Stimulated activated naive CD8-positive, alpha-beta T cell treated with anti-CD3 and anti-CD28 coated beads, Interleukin-15, Interleukin-2, amounts not matched to agents 100 ng/mL and 50 ng/mL, for 24 hours (primary cell): ENCODE results near the gene PKP1.

Experiments
- H3K27ac Mint-ChIP-seq: one replicate; pipeline ENCODE4 v1.8.0; 2021; ENCODE audit warnings: mild to moderate bottlenecking, mixed read lengths
- H3K27me3 Mint-ChIP-seq: one replicate; pipeline ENCODE4 v1.8.0; 2021; ENCODE audit warnings: mixed read lengths
- H3K36me3 Mint-ChIP-seq: one replicate; pipeline ENCODE4 v1.8.0; 2021; ENCODE audit warnings: low read depth, mixed read lengths
- H3K4me1 Mint-ChIP-seq: one replicate; pipeline ENCODE4 v1.8.0; 2021; ENCODE audit warnings: low read depth, mixed read lengths
- H3K4me3 Mint-ChIP-seq: one replicate; pipeline ENCODE4 v1.8.0; 2021; ENCODE audit warnings: mild to moderate bottlenecking, mixed read lengths
- H3K9me3 Mint-ChIP-seq: one replicate; pipeline ENCODE4 v1.8.0; 2021; ENCODE audit warnings: mixed read lengths

PKP1 gene

GRCh38 chr1:201319631-201320030 lies 36.3 kb downstream of the PKP1 start:
- no peak overlapping the region for H3K4me3 Mint-ChIP-seq
- no peak overlapping the region for H3K27ac Mint-ChIP-seq
- H3K27me3 Mint-ChIP-seq: peaks cover 3% of the 10 kb centered on the region

DNA sequence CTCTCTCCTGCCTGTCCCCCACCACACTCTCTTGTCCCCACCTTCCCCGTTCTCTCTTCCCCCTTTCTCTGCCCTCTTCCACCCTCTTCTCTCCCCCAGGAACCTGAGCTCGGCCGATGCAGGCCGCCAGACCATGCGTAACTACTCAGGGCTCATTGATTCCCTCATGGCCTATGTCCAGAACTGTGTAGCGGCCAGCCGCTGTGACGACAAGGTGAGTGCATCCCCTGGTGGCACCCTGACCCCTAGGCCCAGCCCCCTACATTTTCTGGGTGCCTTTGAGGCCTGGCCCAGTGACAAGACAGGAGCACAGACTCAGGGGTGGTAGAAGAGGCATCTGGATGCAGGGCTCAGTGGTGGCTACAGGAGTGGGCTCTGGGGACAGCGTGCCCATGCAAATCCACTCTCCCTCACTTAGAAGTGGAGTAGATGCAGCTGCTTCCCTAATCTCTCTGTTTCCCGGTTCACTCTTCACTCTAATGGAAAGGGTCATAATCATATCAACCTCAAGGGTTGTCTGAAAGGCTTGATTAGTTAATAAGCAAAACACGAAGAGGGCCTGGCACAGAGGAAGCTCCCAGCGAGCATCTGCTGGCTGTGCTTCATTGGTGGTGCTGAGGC lies 37.0 kb downstream of the PKP1 start:
- Mint-ChIP-seq H3K4me1 (no peaks in the 10 kb centered on the region), H3K27ac (no peak overlapping the region), H3K4me3 (no peak overlapping the region), H3K36me3 (no peaks in the 10 kb centered on the region), H3K27me3 (peaks cover 3% of the 10 kb centered on the region), H3K9me3 (no peaks in the 10 kb centered on the region)

More at GRCh38 chr1:201319631-201320030, 36.3 kb downstream of the PKP1 start:
- H3K4me1 Mint-ChIP-seq: no peaks in the 10 kb centered on the region
- H3K36me3 Mint-ChIP-seq: no peaks in the 10 kb centered on the region
- no peaks in the 10 kb centered on the region for H3K9me3 Mint-ChIP-seq

GRCh38 chr1:201321826-201322390 lies 38.6 kb downstream of the PKP1 start:
- Mint-ChIP-seq H3K27me3 (no peaks in the 10 kb centered on the region), H3K4me1 (no peaks in the 10 kb centered on the region), H3K36me3 (no peaks in the 10 kb centered on the region), H3K4me3 (no peak overlapping the region), H3K27ac (no peak overlapping the region), H3K9me3 (no peaks in the 10 kb centered on the region)

- Mint-ChIP-seq H3K27me3 (no peaks in the 10 kb centered on the region), H3K4me1 (no peaks in the 10 kb centered on the region), H3K9me3 (no peaks in the 10 kb centered on the region), H3K36me3 (no peaks in the 10 kb centered on the region), H3K27ac (no peak overlapping the region), H3K4me3 (no peak overlapping the region)
Measured at GRCh38 chr1:201322653-201323510, 39.6 kb downstream of the PKP1 start.

DNA sequence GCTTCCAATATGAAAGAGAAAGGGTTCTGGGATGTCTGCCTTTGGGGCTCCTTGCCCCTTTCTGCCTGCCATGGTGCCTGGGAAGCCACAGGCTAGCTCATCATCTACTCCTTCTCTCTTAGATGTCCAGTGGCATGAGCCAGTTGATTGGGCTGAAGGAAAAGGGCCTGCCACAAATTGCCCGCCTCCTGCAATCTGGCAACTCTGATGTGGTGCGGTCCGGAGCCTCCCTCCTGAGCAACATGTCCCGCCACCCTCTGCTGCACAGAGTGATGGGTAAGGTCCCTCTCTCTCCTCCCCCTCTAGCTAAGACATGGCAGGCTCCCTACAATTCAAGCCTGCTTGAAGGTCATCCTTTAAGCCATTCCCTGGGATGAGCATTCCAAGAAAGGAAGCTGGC lies 41.0 kb downstream of the PKP1 start:
- H3K9me3 Mint-ChIP-seq: no peaks in the 10 kb centered on the region
- H3K4me3 Mint-ChIP-seq: no peak overlapping the region
- no peaks in the 10 kb centered on the region for H3K36me3 Mint-ChIP-seq
- no peaks in the 10 kb centered on the region for H3K27me3 Mint-ChIP-seq
- no peaks in the 10 kb centered on the region for H3K4me1 Mint-ChIP-seq
- H3K27ac Mint-ChIP-seq: no peak overlapping the region

- H3K27me3 Mint-ChIP-seq: no peaks in the 10 kb centered on the region
- H3K4me1 Mint-ChIP-seq: no peaks in the 10 kb centered on the region
- no peak overlapping the region for H3K27ac Mint-ChIP-seq
- H3K9me3 Mint-ChIP-seq: no peaks in the 10 kb centered on the region
- H3K4me3 Mint-ChIP-seq: no peak overlapping the region
- no peaks in the 10 kb centered on the region for H3K36me3 Mint-ChIP-seq
Measured at GRCh38 chr1:201324821-201325677, 41.7 kb downstream of the PKP1 start.

DNA sequence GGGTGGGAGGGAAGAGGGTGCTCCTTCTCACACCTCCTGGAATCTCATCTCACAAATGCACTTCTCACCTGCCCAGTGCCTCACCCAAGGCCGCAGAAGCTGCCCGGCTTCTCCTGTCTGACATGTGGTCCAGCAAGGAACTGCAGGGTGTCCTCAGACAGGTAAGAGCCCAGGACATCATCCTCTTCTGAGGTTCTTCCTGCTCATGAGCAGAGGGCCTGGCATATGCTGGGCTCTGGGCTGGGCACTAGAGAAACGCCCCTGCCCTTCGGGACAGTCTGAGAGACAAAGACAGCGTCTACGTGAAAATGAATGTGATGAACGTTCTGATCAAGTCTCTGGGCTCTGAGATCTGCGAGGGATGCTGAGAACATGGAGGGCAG lies 42.4 kb downstream of the PKP1 start:
- Mint-ChIP-seq H3K36me3 (no peaks in the 10 kb centered on the region), H3K4me1 (no peaks in the 10 kb centered on the region), H3K27ac (no peak overlapping the region), H3K27me3 (no peaks in the 10 kb centered on the region), H3K9me3 (no peaks in the 10 kb centered on the region), H3K4me3 (no peak overlapping the region)

DNA sequence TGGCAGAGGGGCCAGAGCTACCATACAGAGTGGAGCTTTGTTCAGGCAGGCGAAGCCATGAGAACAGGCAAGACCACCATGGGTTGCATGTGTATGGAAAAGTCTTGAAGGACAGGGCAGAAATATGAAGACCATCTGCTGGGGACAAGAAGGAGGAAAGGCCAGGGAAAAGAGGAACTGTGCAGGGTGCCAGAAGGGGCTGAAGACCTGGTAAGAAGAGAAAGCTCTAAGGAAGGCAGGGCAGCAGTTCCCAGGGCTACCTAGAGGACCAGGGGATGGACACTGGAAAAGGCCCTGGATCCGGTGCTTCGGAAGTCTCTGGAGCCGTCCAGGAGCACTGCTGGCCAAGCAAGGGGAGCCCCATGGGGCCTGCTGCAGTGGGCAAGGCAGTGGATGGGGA lies 43.4 kb downstream of the PKP1 start:
- Mint-ChIP-seq H3K27ac (no peak overlapping the region), H3K36me3 (no peaks in the 10 kb centered on the region), H3K9me3 (no peaks in the 10 kb centered on the region), H3K4me3 (no peak overlapping the region), H3K27me3 (no peaks in the 10 kb centered on the region), H3K4me1 (no peaks in the 10 kb centered on the region)

DNA sequence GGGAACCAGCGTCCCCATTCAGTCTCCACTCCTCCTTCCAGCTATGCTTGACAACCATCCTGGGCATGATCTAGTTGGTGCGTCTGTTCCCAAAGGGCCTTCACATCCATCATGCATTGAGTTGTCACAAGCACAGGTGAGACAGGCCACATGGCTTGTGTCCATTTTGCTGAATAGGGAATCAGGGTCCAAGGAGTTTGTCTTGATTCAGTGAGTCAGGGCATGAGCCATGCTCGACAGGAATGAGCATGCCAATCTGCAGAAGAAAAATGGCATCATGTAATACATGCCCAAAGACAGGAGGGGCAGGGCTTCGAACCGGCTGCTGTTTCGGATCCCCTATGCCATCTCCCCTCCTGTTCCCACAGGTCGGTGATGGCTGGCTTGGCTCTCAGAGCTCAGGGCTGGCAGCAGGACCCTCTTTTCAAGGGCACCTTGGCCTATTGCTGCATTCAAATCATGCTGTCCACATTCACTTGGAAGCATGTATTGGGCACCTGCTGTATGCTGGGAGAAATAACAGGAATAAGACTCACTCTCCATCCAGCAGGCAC lies 44.5 kb downstream of the PKP1 start:
- Mint-ChIP-seq H3K27me3 (no peaks in the 10 kb centered on the region), H3K9me3 (no peaks in the 10 kb centered on the region), H3K4me3 (no peak overlapping the region), H3K4me1 (no peaks in the 10 kb centered on the region), H3K36me3 (no peaks in the 10 kb centered on the region), H3K27ac (no peak overlapping the region)

DNA sequence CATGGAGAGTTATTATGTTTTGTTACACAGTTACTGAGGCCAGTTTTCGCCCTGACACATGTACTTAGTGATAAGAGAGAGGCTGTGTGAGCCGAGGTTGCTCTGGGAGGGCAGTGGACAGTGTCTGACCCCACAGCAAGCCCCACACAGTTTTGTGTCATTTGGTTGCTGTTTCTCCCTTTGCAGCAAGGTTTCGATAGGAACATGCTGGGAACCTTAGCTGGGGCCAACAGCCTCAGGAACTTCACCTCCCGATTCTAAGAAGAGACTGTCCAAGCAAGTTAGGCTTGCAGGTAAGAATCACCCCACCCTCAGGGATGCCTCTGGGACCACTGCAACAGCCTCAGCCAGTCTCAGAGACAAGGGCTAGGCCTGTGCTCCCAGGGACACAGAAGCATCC lies 45.3 kb downstream of the PKP1 start:
- no peaks in the 10 kb centered on the region for H3K9me3 Mint-ChIP-seq
- no peaks in the 10 kb centered on the region for H3K27me3 Mint-ChIP-seq
- H3K4me1 Mint-ChIP-seq: no peaks in the 10 kb centered on the region
- H3K36me3 Mint-ChIP-seq: no peaks in the 10 kb centered on the region
- H3K27ac Mint-ChIP-seq: no peak overlapping the region
- H3K4me3 Mint-ChIP-seq: no peak overlapping the region

DNA sequence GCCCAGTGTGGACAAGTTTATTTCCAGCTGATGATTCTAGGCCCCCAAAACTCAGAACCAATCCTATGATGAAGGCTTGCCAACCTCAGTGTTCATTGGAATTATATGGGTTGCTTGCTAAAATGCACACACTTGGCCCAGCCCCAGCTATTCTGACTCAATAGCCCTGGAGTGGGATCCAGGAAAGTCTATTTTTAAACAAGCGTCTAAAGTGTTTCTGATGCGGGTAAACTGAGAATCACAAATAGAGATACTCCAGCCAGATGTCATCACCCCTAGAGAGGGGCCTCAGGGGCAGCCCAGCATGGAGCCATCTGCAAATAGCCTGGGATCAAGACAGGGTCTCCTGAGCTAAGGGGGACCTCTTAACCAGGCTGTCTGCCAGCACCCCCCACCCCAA lies 46.0 kb downstream of the PKP1 start:
- no peak overlapping the region for H3K4me3 Mint-ChIP-seq

DNA sequence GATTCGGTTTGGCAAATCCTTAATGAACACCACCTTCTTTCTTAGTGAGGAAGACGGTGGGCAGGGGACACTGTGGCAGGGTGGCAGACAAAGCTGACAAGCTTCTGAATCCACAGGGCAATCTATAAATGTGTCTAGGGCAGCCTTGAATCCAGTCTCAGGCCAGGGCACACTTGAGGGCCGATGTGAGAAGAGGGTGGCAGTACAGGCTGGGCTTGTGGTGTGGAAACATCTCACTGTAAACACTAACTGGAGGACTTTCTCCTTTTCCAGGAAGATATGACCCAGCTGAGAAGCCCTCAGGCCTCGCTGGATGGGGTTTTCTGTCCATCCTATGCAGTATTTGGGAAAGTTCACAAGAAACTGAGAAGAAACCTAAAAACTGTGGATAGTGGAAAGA lies 46.5 kb downstream of the PKP1 start:
- H3K9me3 Mint-ChIP-seq: no peaks in the 10 kb centered on the region
- H3K36me3 Mint-ChIP-seq: no peaks in the 10 kb centered on the region
- no peak overlapping the region for H3K27ac Mint-ChIP-seq
- no peaks in the 10 kb centered on the region for H3K4me1 Mint-ChIP-seq
- H3K4me3 Mint-ChIP-seq: no peak overlapping the region
- H3K27me3 Mint-ChIP-seq: no peaks in the 10 kb centered on the region

More for the DNA sequence above, 46.0 kb downstream of the PKP1 start:
- no peak overlapping the region for H3K27ac Mint-ChIP-seq
- H3K9me3 Mint-ChIP-seq: no peaks in the 10 kb centered on the region
- H3K4me1 Mint-ChIP-seq: no peaks in the 10 kb centered on the region
- H3K27me3 Mint-ChIP-seq: no peaks in the 10 kb centered on the region
- no peaks in the 10 kb centered on the region for H3K36me3 Mint-ChIP-seq

DNA sequence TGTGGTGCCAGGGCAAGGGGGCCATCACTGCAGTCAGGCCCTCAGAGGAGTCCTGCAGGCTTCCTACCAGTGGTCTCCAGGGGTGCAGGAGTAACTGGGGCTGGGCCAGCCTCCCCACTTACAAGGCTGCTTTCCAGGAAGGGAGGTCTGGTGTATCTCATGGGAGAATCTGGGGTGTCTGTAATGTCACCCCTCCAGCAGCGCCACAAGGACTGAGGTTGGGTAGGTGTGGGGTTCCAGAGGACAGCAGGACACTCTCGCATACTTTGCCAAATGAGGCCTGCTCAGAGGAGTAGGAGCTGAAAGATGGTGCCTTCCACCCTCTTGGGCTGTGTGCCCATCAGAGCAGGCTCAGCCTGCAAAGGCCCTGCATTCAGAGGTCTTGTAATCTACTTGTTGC lies 47.2 kb downstream of the PKP1 start:
- H3K4me1 Mint-ChIP-seq: no peaks in the 10 kb centered on the region
- H3K36me3 Mint-ChIP-seq: no peaks in the 10 kb centered on the region
- H3K9me3 Mint-ChIP-seq: no peaks in the 10 kb centered on the region
- H3K4me3 Mint-ChIP-seq: no peak overlapping the region
- no peak overlapping the region for H3K27ac Mint-ChIP-seq
- no peaks in the 10 kb centered on the region for H3K27me3 Mint-ChIP-seq

DNA sequence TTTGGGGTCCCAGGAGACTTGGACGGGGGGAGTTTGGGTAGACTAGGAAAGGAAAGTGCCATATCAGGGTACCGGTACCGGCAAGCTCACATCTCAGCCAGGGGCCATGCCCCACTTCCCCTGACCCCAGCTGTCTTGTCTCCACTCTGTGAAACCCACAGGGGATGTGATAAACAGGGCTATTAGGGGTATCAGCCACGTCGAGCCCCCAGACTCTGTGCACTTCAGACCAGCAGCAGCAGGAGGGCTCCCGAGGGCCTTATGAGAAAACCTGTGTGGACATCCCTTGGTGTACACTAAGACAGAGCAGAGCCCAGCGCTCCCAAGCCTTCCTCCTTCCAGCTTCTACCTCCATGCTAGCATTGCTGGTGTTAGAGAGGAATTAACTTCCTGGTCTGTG lies 47.9 kb downstream of the PKP1 start:
- Mint-ChIP-seq H3K36me3 (no peaks in the 10 kb centered on the region), H3K4me1 (no peaks in the 10 kb centered on the region), H3K27ac (no peak overlapping the region), H3K4me3 (no peak overlapping the region), H3K27me3 (no peaks in the 10 kb centered on the region), H3K9me3 (no peaks in the 10 kb centered on the region)

- no peaks in the 10 kb centered on the region for H3K4me1 Mint-ChIP-seq
- H3K27ac Mint-ChIP-seq: no peak overlapping the region
- no peaks in the 10 kb centered on the region for H3K9me3 Mint-ChIP-seq
- H3K27me3 Mint-ChIP-seq: no peaks in the 10 kb centered on the region
- H3K36me3 Mint-ChIP-seq: no peaks in the 10 kb centered on the region
- H3K4me3 Mint-ChIP-seq: no peak overlapping the region
Measured at GRCh38 chr1:201332021-201332420, 48.7 kb downstream of the PKP1 start.
